Liver (tissue), 9 donors: ENCODE results near the gene COL19A1. TPM values are rescaled to one million over a fixed set of nuclear protein-coding genes. Genes with fewer than 3 reads are reported as not detected.
"Not testable (repeated sequence)": the region's sequence is repeated elsewhere in the genome, so short reads cannot be mapped to it uniquely, and the experiment has no call there.

Experiments
- DNase-seq: peaks from one replicate; pipeline ENCODE4 v3.0.0-alpha.2; 2017; ENCODE audit warnings: low spot score
- H3K27ac ChIP-seq, 2 donors: one replicate each; pipeline ENCODE4 v1.7.0; 2013; ENCODE audit warnings: inconsistent platforms in 2 of 2, low read length in 2 of 2, control low read depth in 1 of 2, low read depth in 1 of 2, mild to moderate bottlenecking in 1 of 2
- H3K27me3 ChIP-seq, 4 donors: one replicate each; pipeline versions ENCODE4 v1.6.1 to v1.7.0; 2013; ENCODE audit warnings: low read length in 3 of 4, inconsistent platforms in 1 of 4, mild to moderate bottlenecking in 1 of 4, moderate library complexity in 1 of 4; ENCODE audit not compliant: control insufficient read depth in 4 of 4, insufficient read depth in 4 of 4
- H3K36me3 ChIP-seq, 4 donors: one replicate each; pipeline versions ENCODE4 v1.6.1 to v1.7.0; 2013; ENCODE audit warnings: low read length in 3 of 4, mild to moderate bottlenecking in 3 of 4, low read depth in 1 of 4, moderate library complexity in 1 of 4; ENCODE audit not compliant: control insufficient read depth in 4 of 4, insufficient read depth in 3 of 4
- H3K4me1 ChIP-seq, 4 donors: one replicate each; pipeline versions ENCODE4 v1.6.1 to v1.7.0; 2013; ENCODE audit warnings: low read length in 3 of 4, mild to moderate bottlenecking in 3 of 4, moderate library complexity in 1 of 4; ENCODE audit not compliant: control insufficient read depth in 4 of 4, insufficient read depth in 4 of 4
- H3K4me3 ChIP-seq, 3 donors: one replicate each; pipeline versions ENCODE4 v1.6.1 to v1.7.0; 2013; ENCODE audit warnings: low read length in 3 of 3, control low read depth in 1 of 3, low read depth in 1 of 3, mild to moderate bottlenecking in 1 of 3
- H3K9ac ChIP-seq, 2 donors: one replicate each; pipeline ENCODE4 v1.7.0; 2013; ENCODE audit warnings: low read length in 2 of 2, mild to moderate bottlenecking in 2 of 2, moderate library complexity in 2 of 2, control low read depth in 1 of 2, low read depth in 1 of 2
- H3K9me3 ChIP-seq, 4 donors: one replicate each; pipeline versions ENCODE4 v1.6.1 to v1.7.0; 2013; ENCODE audit warnings: low read length in 3 of 4; ENCODE audit not compliant: control insufficient read depth in 4 of 4
- ATF3 ChIP-seq: IDR thresholded peaks from 2 replicates; pipeline ENCODE4 v1.6.1; 2016; ENCODE audit warnings: antibody characterized with exemption
- EGR1 ChIP-seq, 2 donors: IDR thresholded peaks; 2 replicates each; pipeline ENCODE4 v1.6.1; 2016 to 2018; ENCODE audit warnings: antibody characterized with exemption in 2 of 2, low read depth in 2 of 2
- FOXA1 ChIP-seq: IDR thresholded peaks from 2 replicates; pipeline ENCODE4 v1.6.1; 2016; ENCODE audit warnings: antibody characterized with exemption
- FOXA2 ChIP-seq: IDR thresholded peaks from 2 replicates; pipeline ENCODE4 v1.6.1; 2016; ENCODE audit warnings: antibody characterized with exemption
- GABPA ChIP-seq, 2 donors: IDR thresholded peaks in 1 of 2; conservative IDR thresholded peaks in 1 of 2; 2 replicates each; pipeline ENCODE4 v1.6.1; 2016; ENCODE audit warnings: antibody characterized with exemption in 2 of 2, mild to moderate bottlenecking in 1 of 2, moderate library complexity in 1 of 2
- HNF4A ChIP-seq, 2 donors: conservative IDR thresholded peaks; 2 replicates each; pipeline ENCODE4 v1.6.1; 2016; ENCODE audit warnings: antibody characterized with exemption in 2 of 2, mild to moderate bottlenecking in 2 of 2
- HNF4G ChIP-seq: IDR thresholded peaks from 2 replicates; pipeline ENCODE4 v1.6.1; 2016; ENCODE audit warnings: antibody characterized with exemption
- JUND ChIP-seq, 2 donors: IDR thresholded peaks; 2 replicates each; pipeline ENCODE4 v1.6.1; 2016; ENCODE audit warnings: antibody characterized with exemption in 2 of 2
- MAX ChIP-seq: IDR thresholded peaks from 2 replicates; pipeline ENCODE4 v1.6.1; 2016; ENCODE audit warnings: antibody characterized with exemption
- NR2F2 ChIP-seq: IDR thresholded peaks from 2 replicates; pipeline ENCODE4 v1.6.1; 2016; ENCODE audit warnings: antibody characterized with exemption
- RAD21 ChIP-seq, 2 donors: IDR thresholded peaks; 2 replicates each; pipeline ENCODE4 v1.6.1; 2016; ENCODE audit warnings: antibody characterized with exemption in 2 of 2, mild to moderate bottlenecking in 2 of 2
- RXRA ChIP-seq, 2 donors: IDR thresholded peaks; 2 replicates each; pipeline ENCODE4 v1.6.1; 2017 to 2018; ENCODE audit warnings: antibody characterized with exemption in 2 of 2, mild to moderate bottlenecking in 1 of 2
- SP1 ChIP-seq: IDR thresholded peaks from 2 replicates; pipeline ENCODE4 v1.6.1; 2018; ENCODE audit warnings: antibody characterized with exemption, mild to moderate bottlenecking
- TAF1 ChIP-seq: conservative IDR thresholded peaks from 2 replicates; pipeline ENCODE4 v1.6.1; 2016; ENCODE audit warnings: antibody characterized with exemption, mild to moderate bottlenecking
- YY1 ChIP-seq: IDR thresholded peaks from 2 replicates; pipeline ENCODE4 v1.6.1; 2016; ENCODE audit warnings: antibody characterized with exemption, mild to moderate bottlenecking
- whole genome bisulfite sequencing: extraction: QIAGEN DNeasy Blood & Tissue Kit; methylation state at CpG from one replicate; pipeline ENCODE4 v1.1.7; 2013; 5-methylcytosine and 5-hydroxymethylcytosine counted together
- polyA plus RNA-seq, 2 donors: library from polyadenylated mRNA; stranded (reverse) in 1 of 2; unstranded in 1 of 2; fragments of 200-250 nt in 1 of 2; fragments of >200 nt in 1 of 2; fragmentation: Nextera tagmentation in 1 of 2; extraction: Ambion mirVana in 1 of 2; gene quantifications; one replicate each; pipeline versions ENCODE4 v1.2.1 to v1.2.3, GENCODE V29; 2013 to 2015
- total RNA-seq, 2 donors: library from RNA; depleted of rRNA; stranded (reverse); fragments of >200 nt; gene quantifications; one replicate each; pipeline ENCODE4 v1.2.3, GENCODE V29; 2014
- TF ChIP-seq, protein P1 (sequence below): fragments of 150-350 bp; IDR thresholded peaks from 2 replicates; pipeline ENCODE4 v1.5.1; 2017; ENCODE audit warnings: improper control_type of control experiment, low read depth, low read length; ENCODE audit not compliant: missing input control
- TF ChIP-seq, protein P2 (sequence below): IDR thresholded peaks from 2 replicates; pipeline ENCODE4 v1.6.1; 2016; ENCODE audit warnings: antibody characterized with exemption, mild to moderate bottlenecking
- TF ChIP-seq, protein P3 (sequence below): IDR thresholded peaks from 2 replicates; pipeline ENCODE4 v1.6.1; 2016; ENCODE audit warnings: antibody characterized with exemption
- donor health status: healthy.
- donor health status: healthy.
- donor health status: healthy.
- donor health status: healthy.
- donor health status: healthy.

The COL19A1 gene
- total and polyA plus RNA-seq, 4 donors, result 0.25 to 0.51 TPM; not detected in 2

GRCh38 chr6:69820438-69820837, 45.9 kb upstream of the COL19A1 start (continued):
- TF ChIP-seq GABPA (IDR thresholded peaks at IDR 0.05 in 1 of 2, conservative IDR thresholded peaks at IDR 0.05 in 1 of 2) (no peak), TAF1 (no peak), RXRA (IDR thresholded peaks at IDR 0.05) (no peak), FOXA2 (no peak), RAD21 (IDR thresholded peaks at IDR 0.05) (no peak), HNF4G (no peak), JUND (IDR thresholded peaks at IDR 0.05) (no peak), ATF3 (no peak)

- WGBS, result 87% methylated on average over 5 of the region's 5 CpGs
- not testable (repeated sequence) for H3K4me3 ChIP-seq
Measured at GRCh38 chr6:69824355-69824754, 42.0 kb upstream of the COL19A1 start.

DNA sequence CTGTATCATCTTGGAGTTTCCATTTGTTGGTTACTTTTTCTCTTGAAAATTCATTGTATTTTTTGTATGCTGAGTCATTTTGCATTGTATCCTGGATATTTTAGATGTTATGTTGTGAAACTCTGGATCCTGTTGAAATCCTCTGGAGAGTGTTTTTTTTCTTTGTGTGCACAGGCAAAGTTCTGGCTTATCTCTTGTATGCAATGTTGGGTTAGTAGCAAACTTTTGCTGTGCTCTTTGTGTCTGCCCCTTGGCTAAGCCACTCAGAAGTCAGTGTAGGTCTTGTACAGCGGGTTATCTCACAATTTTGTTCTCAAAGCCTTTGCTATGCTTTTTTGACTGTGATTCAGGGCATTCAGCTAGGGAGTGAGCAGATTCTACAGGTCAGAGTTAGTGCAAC, 40.5 kb upstream of the COL19A1 start:
- no peaks in the 10 kb centered on the region for H3K27me3 ChIP-seq
- H3K36me3 ChIP-seq, result no peaks in the 10 kb centered on the region
- H3K9me3 ChIP-seq, result no peaks in the 10 kb centered on the region
- peak overlapping the region in 1 of 2 donors; percentile 43 for H3K9ac ChIP-seq
- 23% methylated on average over 1 of the region's 1 CpG for WGBS
- peak overlapping the region; percentile 61 to 70 for H3K27ac ChIP-seq
- no peak for DNase-seq
- TF ChIP-seq FOXA2 (peak; percentile 67), SP1 (peak; percentile 86), TAF1 (peak; percentile 78), RXRA (IDR thresholded peaks at IDR 0.05) (peak; percentile 70 to 79), HNF4G (peak; percentile 41), HNF4A (conservative IDR thresholded peaks at IDR 0.05) (peak; percentile 79), MAX (peak; percentile 56), RAD21 (IDR thresholded peaks at IDR 0.05) (peak; percentile 28 to 48), NR2F2 (no peak), YY1 (peak; percentile 82), ATF3 (peak; percentile 65), GABPA (IDR thresholded peaks at IDR 0.05 in 1 of 2, conservative IDR thresholded peaks at IDR 0.05 in 1 of 2) (no peak), JUND (IDR thresholded peaks at IDR 0.05) (peak; percentile 76 to 92), FOXA1 (peak; percentile 21), EGR1 (IDR thresholded peaks at IDR 0.05; ENCODE audit: low read depth in 2 of 2) (no peak)
- TF ChIP-seq, protein P1, sequence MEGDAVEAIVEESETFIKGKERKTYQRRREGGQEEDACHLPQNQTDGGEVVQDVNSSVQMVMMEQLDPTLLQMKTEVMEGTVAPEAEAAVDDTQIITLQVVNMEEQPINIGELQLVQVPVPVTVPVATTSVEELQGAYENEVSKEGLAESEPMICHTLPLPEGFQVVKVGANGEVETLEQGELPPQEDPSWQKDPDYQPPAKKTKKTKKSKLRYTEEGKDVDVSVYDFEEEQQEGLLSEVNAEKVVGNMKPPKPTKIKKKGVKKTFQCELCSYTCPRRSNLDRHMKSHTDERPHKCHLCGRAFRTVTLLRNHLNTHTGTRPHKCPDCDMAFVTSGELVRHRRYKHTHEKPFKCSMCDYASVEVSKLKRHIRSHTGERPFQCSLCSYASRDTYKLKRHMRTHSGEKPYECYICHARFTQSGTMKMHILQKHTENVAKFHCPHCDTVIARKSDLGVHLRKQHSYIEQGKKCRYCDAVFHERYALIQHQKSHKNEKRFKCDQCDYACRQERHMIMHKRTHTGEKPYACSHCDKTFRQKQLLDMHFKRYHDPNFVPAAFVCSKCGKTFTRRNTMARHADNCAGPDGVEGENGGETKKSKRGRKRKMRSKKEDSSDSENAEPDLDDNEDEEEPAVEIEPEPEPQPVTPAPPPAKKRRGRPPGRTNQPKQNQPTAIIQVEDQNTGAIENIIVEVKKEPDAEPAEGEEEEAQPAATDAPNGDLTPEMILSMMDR, result no peak
- TF ChIP-seq, protein P2, sequence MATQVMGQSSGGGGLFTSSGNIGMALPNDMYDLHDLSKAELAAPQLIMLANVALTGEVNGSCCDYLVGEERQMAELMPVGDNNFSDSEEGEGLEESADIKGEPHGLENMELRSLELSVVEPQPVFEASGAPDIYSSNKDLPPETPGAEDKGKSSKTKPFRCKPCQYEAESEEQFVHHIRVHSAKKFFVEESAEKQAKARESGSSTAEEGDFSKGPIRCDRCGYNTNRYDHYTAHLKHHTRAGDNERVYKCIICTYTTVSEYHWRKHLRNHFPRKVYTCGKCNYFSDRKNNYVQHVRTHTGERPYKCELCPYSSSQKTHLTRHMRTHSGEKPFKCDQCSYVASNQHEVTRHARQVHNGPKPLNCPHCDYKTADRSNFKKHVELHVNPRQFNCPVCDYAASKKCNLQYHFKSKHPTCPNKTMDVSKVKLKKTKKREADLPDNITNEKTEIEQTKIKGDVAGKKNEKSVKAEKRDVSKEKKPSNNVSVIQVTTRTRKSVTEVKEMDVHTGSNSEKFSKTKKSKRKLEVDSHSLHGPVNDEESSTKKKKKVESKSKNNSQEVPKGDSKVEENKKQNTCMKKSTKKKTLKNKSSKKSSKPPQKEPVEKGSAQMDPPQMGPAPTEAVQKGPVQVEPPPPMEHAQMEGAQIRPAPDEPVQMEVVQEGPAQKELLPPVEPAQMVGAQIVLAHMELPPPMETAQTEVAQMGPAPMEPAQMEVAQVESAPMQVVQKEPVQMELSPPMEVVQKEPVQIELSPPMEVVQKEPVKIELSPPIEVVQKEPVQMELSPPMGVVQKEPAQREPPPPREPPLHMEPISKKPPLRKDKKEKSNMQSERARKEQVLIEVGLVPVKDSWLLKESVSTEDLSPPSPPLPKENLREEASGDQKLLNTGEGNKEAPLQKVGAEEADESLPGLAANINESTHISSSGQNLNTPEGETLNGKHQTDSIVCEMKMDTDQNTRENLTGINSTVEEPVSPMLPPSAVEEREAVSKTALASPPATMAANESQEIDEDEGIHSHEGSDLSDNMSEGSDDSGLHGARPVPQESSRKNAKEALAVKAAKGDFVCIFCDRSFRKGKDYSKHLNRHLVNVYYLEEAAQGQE, result peak; percentile 71
- TF ChIP-seq, protein P3, sequence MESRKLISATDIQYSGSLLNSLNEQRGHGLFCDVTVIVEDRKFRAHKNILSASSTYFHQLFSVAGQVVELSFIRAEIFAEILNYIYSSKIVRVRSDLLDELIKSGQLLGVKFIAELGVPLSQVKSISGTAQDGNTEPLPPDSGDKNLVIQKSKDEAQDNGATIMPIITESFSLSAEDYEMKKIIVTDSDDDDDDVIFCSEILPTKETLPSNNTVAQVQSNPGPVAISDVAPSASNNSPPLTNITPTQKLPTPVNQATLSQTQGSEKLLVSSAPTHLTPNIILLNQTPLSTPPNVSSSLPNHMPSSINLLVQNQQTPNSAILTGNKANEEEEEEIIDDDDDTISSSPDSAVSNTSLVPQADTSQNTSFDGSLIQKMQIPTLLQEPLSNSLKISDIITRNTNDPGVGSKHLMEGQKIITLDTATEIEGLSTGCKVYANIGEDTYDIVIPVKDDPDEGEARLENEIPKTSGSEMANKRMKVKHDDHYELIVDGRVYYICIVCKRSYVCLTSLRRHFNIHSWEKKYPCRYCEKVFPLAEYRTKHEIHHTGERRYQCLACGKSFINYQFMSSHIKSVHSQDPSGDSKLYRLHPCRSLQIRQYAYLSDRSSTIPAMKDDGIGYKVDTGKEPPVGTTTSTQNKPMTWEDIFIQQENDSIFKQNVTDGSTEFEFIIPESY, result peak; percentile 82
- H3K4me1 ChIP-seq, result peaks cover 1 to 5% (median 4%) of the 10 kb centered on the region in 4 donors
- peak overlapping the region; percentile 2 to 52 (median 31) for H3K4me3 ChIP-seq

More at GRCh38 chr6:69824355-69824754, 42.0 kb upstream of the COL19A1 start:
- not testable (repeated sequence) for H3K9me3 ChIP-seq, H3K9ac ChIP-seq, H3K27ac ChIP-seq, DNase-seq, H3K36me3 ChIP-seq, H3K4me1 ChIP-seq, H3K27me3 ChIP-seq
